Fibroblast of peridontal ligament (primary cell): Measurements from ENCODE around the gene FTCD.
"Not testable (repeated sequence)": the region's sequence is repeated elsewhere in the genome, so short reads cannot be mapped to it uniquely, and the experiment has no call there.

Source experiments
- DNase-seq: peaks from one replicate; pipeline ENCODE4 v3.0.0-alpha.2; 2010; ENCODE audit errors: extremely low read depth

FTCD gene

DNA sequence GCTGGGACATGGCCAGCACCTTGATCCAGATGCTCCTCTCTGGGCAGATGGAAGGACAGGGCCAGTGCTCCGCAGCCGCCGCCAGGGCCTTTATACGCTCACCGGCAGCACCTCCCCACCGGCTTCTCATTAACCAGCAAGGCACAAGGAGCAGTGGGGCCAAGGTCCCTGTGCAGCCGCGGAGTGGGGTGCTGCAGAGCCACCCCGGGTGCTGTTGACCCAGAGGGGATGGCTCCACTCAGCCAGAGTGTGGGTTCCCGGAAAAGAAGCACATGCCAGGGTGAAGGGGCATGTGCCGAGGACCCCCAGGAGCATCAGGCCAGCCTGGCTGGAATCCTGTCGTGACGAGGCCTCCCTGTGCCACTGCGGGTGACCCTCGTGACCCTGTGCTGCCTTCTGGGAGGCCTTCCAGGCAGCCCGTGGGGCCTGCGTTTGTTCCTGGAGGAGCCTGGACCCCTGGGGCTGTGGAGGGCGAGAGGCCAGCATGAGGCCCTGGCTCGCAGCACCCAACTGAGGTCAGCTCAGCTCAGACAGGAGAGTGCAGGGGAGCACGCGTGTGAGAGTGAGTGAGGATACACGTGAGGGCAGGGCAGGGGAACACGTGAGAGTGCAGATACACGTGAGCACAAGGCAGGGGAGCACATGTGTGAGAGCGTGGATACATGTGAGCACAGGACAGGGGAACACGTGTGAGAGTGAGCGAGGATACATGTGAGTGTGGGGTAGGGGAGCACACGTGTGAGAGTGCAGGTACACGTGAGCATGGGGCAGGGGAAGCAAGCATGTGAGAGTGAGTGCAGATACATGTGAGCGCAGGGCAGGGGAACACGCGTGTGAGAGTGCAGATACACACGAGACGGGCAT lies at the start of gene FTCD:
TSS of gene FTCD (minus strand) at position 66 of the 864 bp plus-strand sequence. CDS start at position 10, 56 bp downstream.
- no peak for DNase-seq

DNA sequence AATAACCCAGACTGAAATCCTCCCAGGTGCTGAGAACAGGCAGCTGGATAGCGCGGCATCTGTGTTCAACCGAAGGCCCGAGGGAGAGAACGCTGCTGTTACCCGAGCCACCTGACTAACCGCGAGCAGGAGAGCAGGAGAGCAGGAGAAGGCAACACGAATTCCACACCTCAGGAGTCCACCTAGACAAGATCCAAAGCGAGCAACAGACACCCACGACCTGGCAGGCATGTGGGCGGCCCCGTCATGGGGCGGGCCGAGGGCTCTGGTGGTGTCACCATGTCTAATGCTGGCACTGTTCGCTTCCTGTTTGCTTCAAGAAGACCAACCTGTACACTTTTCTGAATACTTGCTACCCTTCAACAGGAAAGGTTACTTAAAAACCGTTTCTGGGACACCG lies 49.8 kb upstream of the FTCD start:
- no peak for DNase-seq

GRCh38 chr21:46203203-46203600 lies 47.8 kb upstream of the FTCD start:
- DNase-seq, result no peak

GRCh38 chr21:46202592-46203202 lies 47.3 kb upstream of the FTCD start:
- no peak for DNase-seq

DNA sequence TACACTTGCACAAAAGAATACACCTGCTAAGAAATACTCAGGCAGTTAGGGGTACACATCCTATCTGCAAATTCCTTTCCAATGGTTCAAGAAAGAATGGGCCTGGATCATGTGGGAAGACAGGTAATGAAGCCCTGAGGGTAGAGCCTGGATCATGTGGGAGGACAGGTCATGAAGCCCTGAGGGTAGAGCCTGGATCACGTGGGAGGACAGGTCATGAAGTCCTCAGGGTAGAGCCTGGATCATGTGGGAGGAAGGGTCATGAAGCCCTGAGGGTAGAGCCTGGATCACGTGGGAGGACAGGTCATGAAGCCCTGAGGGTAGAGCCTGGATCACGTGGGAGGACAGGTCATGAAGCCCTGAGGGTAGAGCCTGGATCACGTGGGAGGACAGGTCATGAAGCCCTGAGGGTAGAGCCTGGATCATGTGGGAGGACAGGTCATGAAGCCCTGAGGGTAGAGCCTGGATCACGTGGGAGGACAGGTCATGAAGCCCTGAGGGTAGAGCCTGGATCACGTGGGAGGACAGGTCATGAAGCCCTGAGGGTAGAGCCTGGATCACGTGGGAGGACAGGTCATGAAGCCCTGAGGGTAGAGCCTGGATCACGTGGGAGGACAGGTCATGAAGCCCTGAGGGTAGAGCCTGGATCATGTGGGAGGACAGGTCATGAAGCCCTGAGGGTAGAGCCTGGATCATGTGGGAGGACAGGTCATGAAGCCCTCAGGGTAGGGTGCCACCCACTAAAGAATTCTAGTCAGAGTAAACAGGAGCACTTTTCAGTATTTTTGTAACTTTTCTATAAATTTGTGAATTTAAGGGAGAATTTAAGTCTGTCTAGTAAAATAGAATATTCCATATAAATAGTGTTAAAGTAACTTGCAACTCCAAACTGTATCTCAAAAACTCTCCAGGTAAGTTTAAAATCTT lies 45.8 kb upstream of the FTCD start:
- DNase-seq, result not testable (repeated sequence)

DNA sequence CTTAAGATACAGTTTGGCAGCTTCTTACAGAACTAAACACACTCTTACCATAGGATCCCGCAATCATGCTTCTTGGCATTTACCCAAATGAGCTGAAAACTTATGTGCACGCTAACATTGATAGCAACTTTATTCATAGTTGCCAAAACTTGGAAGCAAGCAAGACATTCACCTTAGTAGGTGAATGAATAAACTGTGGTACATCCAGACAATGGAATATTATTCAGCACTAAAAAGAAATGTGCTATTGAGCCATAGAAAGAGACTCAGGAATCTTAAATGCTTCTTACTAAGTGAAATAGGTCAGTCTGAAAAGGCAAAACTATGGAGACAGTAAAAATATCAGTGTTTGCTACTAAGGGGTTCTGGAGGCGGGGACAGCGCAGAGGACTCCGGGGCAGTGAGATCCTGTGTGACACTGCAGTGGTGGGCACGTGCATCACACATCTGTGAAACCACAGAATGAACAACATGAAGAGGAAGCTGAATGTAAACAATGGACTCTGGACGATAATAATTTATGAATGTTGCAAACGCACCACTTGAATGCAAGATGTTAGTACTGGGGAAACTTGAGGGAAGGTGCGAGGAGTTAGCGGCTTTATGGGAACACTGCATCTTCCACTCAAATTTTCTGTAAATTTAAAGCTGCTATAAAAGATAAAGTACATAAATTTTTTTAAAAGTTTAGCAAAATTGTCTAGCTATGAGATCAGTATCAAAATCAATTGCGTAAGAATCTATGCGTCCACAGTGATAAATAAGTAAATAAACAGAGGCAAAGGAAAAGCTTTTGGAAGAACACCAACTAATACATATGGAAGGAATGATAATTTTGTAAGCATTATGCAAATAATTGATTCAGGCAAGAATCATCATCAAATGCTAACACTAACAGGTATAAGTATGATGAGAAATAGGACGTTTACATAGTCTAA lies 44.3 kb upstream of the FTCD start:
- DNase-seq, result no peak

DNA sequence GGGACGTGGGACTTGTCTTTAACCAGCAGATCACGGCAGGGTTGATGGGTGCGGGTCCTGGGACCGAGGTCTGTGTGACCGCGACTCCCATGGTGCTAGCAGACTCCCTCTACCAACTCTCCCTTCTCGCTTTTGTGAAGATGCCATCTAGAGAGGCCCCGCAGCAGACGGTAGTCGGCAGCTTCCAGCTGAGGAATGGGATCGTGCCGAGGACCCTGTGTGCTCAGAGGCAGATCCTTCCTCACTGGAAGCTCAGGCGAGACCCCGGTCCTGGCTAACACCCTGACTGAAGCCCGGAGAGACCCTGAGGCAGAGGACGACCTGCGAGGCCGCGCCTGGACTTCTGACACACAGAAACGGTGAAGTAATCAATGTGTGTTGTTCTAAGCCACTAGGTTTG lies 41.4 kb upstream of the FTCD start:
- DNase-seq, result no peak

DNA sequence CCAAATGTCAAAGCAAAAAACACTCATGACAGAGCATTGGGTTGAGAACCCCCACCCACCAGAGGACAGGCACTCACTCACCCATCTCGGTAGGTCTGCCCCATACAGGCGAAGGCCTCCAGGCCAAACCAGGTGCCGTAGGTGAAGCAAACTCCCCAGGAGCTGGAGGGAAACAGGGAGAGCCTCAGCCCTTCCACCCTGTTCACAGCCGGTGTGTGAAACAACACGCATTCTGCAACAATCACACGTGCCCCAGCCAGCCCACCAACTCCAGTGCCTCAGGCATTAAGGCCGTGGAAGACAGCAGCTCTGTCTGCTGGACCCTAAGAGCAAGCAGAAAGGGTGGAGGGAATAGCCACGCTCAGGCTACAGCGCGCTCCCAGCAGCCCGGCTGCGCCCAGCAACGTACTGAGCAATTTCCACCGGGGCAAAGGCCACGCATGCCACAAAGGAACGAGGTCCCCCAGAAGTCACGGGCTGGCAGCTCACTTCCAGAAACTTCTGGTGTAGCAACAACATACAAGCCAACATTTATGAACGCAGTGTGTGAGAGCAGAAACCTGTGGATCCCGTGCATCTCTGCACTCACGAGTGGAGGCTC lies 40.3 kb upstream of the FTCD start:
- no peak for DNase-seq

DNA sequence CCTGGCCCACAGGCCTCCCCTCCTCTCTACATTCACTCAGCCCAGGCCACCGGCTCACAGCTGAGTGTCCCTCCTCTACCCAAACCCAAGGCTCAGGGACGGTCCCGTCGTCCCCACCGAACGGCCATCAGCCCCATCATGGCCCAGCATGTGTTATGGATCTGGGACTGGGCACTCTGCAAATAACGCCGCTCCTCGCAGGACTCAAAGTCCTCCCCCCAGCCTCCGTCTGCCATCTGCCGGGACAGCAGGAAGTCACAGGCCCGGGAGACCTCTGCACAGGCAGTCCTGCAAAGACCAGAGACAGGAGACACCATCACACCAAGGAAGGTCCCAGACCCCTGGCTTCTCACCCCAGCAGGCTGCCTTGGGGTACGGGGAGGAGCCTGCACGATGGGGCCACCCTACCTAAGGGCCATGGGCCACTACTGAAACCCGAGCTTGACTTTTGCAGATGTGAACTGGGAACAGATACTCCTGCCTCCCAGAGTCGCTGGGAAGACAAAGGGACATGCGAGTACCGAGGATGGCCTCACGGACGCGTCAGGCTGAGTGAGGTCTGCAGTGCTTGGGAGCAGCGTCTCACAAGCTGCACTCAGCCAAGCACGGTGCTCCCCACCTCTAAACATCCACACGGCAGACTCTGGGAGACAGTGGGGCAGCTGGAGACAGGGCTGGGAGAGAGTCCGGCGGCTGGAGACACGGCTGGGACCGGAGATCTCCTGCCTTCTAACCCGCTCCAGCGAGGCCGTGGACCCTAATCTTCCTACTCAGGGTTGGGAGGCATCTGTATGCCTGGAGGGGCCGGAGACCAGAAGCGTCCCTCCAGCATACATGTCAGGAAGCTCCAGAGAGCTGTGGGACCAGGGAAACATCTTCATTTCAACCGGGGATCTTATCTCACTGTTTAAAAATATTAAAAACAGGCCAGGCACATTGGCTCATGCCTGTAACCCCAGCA lies 39.3 kb upstream of the FTCD start:
- DNase-seq, result no peak

DNA sequence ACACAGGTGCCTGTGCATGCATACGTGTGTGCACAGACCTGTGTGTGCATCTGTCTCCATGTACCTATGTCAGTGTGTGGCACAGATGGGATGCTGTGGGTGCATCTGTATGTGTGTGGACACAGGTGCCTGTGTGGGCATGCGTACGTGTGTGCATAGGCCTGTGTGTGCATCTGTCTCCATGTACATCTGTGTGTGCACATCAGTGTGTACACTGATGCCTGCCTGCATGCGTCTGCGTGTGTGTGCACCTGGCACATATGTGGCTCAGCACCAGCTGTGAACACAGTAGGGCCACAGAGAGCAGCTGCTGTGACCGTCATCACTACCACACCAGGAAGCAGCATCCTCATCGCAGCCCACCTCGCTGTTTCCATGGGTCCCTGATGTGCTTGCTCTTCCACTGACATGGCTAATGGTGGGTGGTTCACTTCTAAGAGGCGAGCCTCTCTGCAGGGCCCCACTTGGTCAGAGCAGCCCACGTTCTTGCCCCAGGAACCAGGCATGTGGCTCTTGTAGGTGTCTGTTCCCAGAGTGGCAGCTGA lies 38.5 kb upstream of the FTCD start:
- no peak for DNase-seq

- no peak for DNase-seq
Observed at GRCh38 chr21:46191686-46192575, 36.6 kb upstream of the FTCD start.

- DNase-seq, result peak; percentile 84
Observed at GRCh38 chr21:46191257-46191685, 35.9 kb upstream of the FTCD start.

DNA sequence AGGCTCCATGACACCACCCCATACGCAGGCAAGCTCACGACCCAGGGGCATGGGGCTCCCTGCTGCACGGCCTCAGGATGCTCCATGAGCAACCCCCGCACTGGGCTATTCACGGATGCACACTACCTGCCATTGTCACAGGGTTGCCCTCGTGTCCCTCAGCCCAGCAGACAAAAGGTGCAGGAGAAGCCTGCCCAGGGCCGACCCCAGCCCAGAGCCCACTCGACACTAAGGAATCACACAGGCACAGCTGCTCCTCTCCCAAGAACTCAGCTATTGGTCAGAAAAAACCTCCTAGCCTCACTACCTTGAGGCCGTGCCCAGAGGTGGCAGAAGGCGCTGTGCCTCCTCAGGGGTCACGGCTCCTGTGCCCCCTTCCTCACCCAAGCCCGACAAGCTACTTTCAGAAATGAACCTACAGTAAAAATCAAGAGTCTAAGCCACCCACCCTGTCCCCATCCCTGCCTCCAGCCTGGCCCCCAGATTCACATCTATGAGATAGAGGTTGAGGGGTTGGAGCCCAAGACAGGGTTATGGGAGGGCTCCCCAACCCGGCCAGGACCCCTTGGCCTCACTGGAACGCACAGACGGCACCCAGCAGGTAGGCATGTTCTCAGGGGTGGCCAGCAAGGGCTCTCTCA lies 35.2 kb upstream of the FTCD start:
- no peak for DNase-seq

GRCh38 chr21:46189959-46190490 lies 34.6 kb upstream of the FTCD start:
- DNase-seq, result no peak

- no peak for DNase-seq
Observed at GRCh38 chr21:46189213-46189958, 34.0 kb upstream of the FTCD start.
